SW 1271 (cell line): ENCODE results near the gene LRRC74B.
A peak's percentile ranks its signal among the peaks of the same experiment; 100 is the strongest.
"Not testable (repeated sequence)": the region's sequence is repeated elsewhere in the genome, so short reads cannot be mapped to it uniquely, and the experiment has no call there.

ENCODE experiments used
- DNase-seq, 2 experiments: peaks; one replicate each; lab custom pipeline; 2025; lab: John Stamatoyannopoulos, UW

The LRRC74B gene, protein sequence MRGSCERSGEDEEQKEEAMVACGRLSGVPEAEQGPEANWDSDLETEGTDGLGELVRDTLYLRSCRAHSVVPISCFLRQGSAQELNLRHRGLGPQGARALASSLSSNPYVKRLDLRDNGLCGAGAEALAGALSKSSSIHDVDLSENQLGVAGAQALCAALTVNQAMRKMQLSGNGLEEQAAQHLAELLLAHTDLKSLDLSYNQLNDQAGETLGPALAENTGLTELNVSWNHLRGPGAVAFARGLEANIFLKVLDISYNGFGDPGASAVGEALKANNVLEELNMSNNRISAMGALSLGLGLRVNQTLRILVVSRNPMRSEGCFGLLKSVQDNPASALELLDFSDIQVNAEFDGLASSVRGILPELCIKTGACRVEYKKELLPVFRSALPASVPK

DNA sequence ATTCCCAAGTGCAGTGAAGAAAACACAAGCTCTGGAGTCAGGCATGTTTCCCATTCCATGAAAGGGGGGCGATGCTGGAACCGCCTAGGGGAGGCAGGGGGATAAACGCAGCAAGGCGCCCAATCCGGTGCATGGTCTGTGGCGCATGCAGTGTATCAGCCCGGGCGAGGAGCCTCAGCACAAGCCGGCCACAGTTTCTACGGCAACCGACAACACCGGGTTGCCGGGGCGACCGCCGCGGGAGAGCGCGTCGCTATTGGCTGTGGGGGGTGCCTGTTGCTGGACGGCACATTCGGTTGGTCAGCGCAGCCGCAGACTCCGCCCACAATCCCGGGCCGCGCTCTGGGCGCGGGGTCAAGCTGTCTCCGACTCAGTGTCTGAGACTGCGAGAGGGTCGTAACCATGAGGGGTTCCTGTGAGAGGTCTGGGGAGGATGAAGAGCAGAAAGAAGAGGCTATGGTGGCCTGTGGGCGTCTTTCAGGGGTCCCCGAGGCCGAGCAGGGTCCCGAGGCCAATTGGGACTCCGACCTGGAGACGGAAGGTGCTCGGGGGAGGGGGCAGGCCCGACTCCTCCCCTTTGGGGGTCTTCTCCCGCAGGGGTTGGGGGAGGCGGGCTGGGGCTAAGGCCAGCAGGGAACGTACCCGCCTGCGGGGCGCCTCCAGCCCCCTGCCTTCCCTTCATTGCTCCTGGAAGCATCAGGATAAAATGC is at the start of gene LRRC74B:
LRRC74B (plus strand) TSS at position 362 of the 710 bp plus-strand sequence; CDS start at position 403, 41 bp downstream.
- DNase-seq = peak in 1 of 2 experiments; percentile 43

DNA sequence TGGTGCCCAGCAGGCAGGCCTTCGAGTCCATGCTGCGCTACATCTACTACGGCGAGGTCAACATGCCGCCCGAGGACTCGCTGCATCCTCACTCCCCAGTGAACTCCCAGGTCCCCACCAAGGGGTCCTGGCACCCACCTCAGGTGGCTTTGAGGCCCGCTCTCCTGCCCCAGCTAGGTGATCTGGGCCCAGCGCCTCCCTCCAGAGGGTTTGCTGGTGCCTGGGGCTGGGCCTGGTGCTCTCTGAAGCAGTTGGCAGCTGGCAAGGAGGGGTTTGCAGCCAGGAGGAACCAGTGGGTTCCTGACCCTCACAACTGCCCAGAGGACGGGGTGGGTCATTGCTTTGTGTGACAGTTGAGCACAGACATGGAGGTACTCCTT is 49.7 kb upstream of the LRRC74B start:
- no peak for DNase-seq

DNA sequence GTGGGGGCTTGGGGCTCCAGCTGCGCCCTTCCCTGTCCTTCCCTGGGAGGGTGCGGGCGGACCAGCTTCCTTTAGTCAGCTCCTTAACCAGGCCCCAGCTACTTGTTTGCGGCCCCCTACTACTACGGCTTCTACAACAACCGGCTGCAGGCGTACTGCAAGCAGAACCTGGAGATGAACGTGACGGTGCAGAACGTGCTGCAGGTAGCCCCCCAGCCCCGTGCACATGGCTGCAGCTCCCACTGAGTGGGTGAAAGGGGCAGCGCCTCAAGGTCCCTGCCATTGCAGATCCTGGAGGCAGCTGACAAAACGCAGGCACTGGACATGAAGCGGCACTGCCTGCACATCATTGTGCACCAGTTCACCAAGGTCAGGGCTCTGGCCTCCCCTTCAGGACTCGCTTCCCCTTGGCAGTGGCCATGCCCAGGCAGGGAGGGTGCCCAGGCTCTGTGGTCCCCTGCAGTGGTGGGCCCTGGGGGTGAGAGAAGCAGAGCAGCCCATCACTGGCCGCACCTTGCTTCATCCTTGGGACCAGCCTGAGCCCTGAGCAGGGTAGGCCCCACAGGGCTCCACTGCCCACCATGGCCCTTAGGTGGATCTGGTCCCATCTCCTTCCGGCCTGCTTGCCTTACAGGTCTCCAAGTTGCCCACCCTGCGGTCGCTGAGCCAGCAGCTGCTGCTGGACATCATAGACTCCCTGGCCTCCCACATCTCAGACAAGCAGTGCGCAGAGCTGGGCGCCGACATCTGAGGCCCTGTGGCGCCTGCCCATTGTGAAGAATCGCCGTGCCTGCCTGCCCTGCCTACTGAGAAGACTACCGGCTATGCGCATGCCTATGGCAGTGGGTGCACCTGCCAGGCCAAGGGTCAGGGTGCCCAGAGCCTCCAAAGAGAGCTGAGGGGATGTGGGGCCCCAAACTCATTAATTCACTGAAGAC is 48.9 kb upstream of the LRRC74B start:
- no peak for DNase-seq

DNA sequence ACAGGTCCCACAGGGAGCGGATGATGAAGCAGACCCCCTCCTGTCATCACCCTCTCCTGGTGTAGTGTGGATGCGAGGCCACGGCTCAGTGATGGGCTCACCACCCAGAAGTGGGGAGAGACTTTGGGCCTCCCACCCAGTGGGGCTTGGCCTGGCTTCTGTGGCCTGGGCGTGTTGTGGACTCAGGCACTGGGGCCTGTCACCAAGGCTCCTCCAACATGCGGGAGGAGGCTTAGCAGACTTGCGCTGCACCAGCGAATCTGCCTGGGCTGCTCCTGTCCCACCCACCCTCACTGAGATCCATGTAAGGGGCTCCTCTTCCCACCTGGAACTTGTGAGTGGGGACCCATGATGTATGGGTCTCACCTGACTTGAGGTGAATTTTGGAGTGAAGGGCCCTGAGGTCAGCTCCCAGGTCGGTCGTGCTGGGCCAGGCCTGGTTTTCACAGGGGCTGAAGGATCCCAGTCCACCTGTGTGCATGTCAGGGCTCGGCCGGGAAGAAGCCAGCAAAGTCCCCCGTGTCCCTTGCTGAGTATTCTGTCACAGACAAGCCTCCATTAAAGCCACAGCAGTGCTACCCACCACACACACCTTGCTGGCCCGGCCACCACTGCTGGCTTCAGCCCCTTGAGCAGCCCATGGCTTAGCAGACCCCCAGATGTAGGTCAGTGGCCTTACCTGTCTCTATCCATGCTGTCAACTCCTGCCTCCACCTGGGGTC is 48.0 kb upstream of the LRRC74B start:
- no peak for DNase-seq

DNA sequence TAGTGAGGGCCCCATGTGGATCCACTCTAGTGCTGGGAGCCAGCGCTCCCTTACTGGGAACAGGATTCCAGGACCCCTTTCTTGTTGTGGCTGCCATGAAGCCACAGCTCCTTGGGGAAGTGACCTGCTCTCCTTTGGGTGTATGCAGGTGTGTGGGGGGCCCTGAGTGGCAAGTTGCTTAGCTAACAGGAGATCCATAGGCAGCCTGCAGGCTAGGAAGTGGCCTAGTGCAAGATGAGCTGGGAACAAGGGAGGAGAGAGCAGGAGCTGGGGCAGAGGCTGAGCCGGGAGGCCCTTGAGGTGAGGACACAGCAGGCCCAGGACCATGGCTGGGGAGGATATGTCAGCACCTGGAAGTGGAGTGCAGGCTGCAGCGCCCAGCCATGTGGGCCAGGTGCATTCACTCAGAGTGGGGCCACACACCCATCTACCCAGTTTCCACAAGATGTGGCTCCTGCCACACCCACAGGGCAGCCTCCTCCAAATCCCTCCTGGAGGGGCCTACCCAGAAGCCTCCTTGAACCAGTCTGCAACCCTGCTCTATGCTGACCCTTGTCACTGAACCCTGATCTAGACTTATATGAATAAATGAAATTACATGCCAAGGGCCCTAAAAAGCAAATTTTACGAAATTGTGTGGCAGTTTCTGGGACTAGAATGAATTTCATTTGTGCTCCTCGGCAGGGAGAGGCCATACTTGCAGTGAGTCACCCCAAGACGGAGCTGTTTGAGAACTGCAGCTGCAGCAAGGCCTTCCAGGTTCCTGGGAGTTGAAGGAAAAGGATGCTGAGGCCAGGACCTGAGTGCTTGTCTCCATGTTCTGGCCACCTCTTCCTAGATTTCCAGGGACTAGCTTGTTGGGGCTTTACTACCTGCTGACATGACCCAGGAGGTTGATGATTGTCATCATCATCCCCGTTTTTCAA is 47.1 kb upstream of the LRRC74B start:
- DNase-seq = no peak

DNA sequence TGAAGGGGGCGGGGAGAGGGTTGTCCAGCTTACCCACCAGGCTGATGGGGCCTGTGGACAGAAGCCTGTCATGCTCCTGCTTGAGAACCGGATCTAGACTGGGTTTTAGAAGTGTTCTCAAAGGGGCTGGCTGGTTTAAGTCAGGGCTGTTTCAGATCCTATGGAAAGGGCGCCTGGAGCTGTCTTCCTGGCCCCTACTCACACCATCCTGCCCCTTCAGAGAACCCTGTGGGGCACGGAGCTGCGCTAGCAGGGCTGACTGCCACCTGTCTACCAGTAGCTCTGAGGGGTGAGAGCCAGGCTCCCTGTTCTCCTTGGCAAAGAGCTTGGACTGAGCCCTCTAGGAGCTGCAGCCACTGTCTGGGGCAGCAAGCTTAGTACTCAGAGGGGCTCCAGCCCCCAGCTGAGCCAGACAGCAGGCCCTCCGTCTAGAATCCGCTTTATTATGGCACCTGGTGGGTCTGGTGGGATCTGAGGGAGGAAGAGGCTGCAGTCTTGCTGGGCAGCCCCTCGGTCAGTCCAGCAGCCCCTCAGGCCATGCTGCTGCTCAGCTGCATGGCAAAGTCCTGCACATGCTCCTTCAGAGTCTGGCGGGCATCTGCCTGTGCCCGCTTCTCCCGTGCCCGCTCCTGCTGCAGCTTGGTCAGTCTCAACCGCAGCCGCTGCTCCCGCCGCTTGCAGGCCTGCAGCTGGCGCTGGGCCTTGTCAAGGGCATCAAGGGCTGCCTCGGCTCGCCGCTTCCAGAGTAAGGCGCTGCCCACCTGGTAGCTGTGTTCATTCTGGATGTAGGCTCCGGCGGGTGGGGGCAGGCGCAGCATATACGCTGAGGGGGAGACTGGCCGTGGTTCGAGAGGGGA is 46.2 kb upstream of the LRRC74B start:
- no peak for DNase-seq

DNA sequence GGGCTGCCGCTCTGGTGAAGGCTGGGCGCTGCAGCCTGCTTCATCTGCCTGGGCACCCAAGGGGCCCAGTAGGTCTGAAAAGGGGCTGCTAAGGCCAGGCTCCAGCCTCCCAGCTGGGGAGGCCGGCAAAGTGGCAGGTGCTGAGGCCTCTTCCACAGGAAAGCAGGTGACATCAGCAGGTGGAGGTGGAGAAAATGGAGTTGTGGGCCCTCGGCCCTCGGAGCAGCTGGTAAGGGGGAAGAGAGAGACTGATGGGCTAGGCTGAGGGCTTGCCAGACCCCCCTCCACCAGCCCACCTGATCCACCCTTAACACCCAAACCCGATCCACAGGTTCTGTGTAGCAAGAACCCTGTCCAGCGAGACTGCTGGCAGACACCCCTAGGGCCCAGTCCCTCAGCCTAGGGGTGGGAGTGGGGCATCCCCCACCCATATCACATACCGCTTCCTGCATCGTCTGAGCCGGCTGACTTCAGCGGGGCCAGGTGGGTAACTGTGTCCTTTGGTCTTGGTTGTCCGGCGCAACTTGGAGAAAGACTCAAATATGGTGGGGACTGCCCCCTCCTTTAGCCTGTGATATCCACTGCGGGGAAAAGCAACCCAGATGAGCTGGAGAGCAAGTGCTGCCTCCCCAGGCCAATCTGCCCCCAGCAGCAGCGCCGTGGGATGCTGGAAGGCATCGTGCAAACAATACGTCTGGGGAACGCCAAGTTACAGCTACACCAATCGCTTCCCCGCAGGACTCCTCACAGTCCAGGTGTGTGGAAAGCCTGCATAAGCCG is 45.3 kb upstream of the LRRC74B start:
- no peak for DNase-seq

DNA sequence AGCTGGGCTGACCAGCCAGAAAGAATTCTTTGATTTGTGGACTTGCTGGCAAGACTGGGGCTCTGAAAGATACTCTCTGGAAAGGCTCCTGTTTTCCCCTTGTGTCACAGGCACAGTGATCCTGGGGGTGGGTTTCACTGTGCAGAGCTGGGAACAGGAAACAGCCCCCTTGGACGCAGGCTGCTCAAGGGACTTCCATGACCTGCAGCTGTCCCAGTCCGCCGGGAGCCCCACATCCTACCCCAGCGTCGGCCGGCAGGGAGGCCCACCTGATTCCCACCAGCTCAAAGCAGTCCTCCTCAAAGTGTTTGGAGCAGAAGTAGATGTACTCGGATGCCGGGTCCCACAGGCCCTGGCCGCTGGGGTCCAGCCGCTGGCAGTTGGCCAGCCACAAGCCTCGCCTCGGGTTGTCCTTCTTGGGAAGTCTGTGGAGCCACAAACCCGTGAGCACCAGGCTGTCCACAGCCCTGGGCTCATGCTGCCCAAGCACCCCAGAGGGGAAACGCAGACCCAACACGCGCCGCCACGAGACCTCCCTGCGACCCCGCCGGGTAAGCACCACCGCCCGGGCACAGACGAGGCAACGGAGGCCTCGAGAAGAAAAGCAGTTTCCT is 44.7 kb upstream of the LRRC74B start:
- no peak for DNase-seq

DNA sequence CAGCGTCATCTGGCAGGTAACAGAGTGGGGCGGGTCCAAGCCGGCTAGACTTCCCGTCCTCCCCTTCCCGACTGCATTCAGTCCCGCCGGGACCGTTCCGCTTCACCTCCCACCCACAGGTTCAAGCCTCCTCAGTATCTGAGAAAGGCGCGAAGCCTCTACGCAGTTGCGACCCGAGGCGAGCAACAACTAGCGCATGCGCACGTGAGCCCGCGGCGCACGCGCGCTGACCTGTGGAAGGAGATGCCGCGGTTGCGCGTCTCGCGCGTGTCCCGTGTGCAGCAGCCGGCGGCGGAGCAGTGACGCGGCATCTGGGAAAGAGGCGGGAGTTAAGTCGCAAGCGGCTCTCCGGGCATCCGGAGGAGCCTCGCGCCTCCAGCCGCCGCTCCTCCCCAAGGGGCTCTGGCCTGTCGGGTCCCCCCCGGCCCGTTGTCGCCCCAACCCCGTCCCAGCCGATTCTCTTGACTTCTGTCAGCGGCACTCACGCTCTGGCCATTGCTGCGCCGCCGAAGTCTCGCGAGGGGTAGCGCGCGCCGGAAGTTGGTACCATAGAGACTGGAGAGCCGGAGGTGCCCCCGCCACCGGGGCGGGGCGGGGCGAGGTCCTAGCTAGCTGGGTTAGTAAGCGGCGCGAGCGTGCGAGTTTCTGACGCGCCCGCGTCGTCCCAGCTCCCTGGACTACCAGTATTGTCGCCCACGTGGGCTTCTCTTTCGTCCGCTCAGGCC is 44.0 kb upstream of the LRRC74B start, which contains the start of gene THAP7:
THAP7 (minus strand) TSS at position 518 of the 725 bp plus-strand sequence; CDS start at position 311, 207 bp downstream.
- peak; percentile 72 to 88 for DNase-seq

DNA sequence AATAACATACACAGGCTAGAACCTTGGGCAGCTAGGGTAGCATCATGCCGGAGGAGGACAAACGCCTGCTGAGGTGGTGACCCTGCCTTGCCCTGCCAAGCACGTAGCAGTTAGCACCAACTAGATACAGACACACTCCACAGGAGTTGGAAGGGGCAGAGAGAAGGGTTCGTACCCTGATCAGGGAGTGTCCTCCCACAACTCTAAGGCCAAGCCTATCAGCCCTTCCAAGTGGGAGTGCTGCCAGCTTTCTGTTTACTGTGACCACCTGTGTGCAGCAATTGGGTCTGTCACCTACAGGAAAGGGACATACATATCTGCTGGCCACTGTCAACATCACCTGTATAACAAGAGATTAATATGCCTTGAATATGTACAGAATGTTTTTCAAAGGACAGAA is 42.0 kb upstream of the LRRC74B start:
- no peak for DNase-seq

DNA sequence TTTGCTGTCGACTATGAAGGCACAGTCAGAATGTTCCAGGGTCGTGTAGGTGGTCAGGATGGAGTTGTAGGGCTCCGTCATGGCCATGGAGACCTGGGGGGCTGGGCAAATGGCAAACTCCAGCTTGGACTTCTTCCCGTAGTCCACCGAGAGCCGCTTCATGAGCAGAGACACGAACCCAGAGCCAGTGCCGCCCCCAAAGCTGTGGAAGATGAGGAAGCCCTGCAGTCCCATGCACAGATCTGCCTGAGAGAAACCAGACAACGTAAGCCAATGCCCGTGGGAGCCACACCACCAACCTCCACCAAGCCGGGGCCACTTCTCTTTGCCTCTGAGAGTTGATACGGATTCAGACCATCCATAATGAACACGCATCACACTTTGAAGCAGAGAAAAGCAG is 36.5 kb upstream of the LRRC74B start:
- DNase-seq = not testable (repeated sequence)

DNA sequence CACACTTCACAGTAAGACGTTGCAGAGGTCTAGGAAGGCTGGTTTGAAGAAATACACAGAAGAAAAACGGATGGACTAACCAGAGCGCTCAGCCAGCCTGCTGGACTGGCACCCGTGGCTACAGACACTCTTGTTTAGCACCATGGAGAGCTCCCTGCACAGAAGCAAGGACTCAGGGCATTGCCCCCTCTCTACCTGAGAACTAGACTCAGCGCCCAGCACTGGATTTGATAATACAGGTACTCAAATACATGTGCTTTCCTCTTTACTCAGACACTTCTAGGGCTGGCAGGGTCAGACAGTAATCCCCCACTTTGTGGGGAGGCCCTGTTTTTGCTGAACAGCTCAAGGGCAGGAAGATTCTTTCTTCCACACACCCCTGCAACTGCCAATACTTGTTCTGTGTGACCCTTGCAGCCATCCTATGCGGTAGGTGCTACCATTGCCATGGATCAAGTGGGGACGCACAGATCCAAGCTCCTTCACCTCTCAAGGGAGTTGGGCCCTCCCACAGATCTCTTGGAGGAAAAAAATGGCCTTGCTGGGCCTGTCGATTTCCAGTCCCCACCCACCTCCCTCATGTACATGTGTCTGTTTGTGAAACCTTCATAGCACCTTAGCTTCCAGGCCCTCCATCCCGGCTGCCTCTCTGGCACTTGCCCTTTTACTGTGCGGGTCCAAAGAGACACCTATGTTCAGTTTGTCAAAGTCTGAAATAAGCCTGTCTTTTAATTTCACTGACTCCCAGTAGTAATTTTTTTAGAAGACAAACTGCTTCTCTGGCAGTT is 35.9 kb upstream of the LRRC74B start:
- DNase-seq = no peak

DNA sequence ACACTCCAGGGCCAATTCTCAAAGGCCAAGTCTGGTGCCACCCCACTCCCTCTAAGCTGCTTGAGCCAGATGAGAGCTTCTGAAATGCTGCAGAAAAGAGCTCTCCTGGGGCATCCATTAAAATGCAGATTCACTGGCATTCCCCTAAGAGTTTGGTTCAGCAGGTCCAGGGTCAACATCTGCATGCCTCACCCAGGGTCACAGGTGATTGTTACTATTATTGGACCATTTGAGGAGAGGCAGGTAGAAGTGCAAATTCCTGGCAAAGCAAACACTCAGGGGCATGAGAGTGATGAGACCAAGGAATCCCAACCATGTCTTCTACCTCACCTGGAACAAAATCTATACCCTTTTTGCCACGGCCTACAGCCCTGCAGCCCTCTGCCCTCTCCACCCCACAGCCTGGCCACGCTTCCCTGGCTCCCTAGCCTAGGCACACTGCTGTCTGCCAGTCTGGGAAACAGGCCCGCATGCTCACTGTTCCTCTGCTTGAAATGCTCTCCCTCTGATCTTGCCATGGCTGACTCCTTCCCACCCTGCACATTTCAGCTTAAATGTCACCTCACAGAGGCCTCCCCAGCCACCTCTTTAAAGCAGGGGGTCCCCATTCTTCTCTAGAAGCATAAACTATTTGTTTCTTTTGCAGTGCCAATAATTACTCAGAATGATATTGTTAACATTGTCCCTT is 35.2 kb upstream of the LRRC74B start:
- no peak for DNase-seq

DNA sequence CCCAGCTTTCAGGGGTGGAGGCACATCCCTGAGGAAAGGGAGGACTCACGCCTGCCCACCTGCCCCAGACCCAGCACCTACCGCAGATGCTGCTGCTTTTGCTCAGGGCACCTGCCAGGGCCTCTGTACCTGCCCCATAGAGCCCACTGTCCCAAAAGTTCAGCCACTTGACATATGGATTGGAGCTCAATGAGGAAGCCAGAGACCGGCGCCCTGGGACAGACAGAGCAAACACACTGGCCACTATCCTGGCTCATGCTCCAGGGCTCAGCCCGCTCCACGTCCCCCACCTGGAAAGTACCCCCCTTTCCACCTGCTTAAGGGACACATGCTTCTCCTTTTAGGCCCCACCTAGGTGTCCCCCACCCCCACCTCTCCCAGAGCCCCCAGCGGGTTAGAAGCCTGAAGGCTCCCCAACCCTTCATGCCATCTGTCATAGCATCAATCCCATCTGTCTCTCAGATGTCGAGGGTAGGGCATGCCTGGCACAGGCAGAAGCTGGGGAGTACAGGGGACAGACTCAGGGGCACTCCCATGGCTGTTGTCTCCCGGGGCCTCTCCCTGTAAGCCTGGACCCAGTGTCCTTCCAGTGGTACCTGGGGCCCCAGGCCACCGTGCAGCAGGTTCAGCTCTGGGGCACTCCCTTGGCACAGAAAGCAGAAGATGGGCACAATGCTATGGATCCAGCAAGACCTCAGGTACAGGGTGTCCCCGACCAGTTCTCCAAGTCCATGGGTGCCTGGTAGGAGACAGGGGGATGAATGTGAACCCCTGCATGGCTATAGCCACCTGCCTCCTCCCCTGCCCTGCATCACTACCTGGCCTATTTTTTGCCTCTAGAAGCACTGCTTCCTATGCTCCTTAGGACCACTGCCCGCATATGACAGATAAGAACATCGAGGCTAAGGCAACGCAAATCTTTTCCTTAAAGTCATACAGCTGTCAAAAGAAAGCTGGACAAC is 33.0 kb upstream of the LRRC74B start:
- DNase-seq = no peak

DNA sequence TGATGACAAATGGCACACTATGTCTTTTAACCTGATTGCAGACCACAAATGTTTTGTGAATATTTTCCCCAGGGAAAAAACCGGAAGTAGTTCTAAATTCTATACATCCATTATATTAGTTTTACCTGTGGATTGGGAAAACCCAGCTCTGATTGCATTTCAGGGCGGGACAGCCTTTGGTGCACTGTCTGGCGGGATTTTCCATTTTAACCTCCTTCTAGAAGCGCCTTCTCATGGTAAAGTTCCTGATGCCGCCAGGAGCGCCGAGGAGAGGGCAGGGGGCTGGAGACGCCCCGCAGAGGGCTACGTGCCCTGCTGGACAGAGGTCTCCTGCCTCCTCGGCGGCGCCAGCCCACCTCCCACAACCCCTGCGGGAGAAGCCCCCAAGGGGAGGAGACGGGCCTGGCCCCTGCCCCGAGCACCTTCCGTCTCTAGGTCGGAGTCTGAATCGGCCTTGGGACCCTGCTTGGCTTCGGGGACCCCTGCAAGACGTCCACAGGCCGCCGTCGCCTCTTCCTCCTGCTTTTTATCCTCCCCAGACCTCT is 32.0 kb upstream of the LRRC74B start:
- no peak for DNase-seq
